PC-9 (cell line): Measurements from ENCODE around the gene RPS14.

Experiments
- CTCF ChIP-seq: fragments of 200-600 bp; sonication (generic); conservative IDR thresholded peaks from 2 replicates; pipeline ENCODE4 v1.6.1; 2017; ENCODE audit warnings: mixed run types, antibody characterized with exemption, mild to moderate bottlenecking, moderate library complexity
- EZH2 ChIP-seq: fragments of 200-600 bp; sonication (generic); IDR thresholded peaks from 2 replicates; pipeline ENCODE4 v1.8.0; 2017; ENCODE audit warnings: antibody characterized with exemption, low read depth

- TF ChIP-seq CTCF: no peak
- TF ChIP-seq EZH2: no peak
Measured at GRCh38 chr5:150481708-150481965, 32.1 kb upstream of the RPS14 start.
